ENCODE data around the gene MAPK14.

MAPK14 gene

GRCh38 chr6:36104836-36105235 is 77.2 kb downstream of the MAPK14 start:
- DNase-seq (ENCODE audit: low read depth) = no peak

DNA sequence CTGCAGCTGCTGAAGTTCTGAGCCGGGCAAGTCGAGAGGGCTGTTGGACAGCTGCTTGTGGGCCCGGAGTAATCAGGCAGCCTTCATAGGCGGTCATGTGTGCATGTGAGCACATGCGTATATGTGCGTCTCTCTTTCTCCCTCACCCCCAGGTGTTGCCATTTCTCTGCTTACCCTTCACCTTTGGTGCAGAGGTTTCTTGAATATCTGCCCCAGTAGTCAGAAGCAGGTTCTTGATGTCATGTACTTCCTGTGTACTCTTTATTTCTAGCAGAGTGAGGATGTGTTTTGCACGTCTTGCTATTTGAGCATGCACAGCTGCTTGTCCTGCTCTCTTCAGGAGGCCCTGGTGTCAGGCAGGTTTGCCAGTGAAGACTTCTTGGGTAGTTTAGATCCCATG is 81.5 kb downstream of the MAPK14 start:
- no peak for DNase-seq (ENCODE audit: low read depth)

DNA sequence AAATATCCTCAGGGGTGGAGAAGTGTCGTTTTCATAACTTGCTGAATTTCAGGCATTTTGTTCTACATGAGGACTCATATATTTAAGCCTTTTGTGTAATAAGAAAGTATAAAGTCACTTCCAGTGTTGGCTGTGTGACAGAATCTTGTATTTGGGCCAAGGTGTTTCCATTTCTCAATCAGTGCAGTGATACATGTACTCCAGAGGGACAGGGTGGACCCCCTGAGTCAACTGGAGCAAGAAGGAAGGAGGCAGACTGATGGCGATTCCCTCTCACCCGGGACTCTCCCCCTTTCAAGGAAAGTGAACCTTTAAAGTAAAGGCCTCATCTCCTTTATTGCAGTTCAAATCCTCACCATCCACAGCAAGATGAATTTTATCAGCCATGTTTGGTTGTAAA is 82.4 kb downstream of the MAPK14 start:
- DNase-seq (ENCODE audit: low read depth) = no peak

- DNase-seq (ENCODE audit: low read depth) = no peak
These were observed 83.3 kb downstream of the MAPK14 start for GRCh38 chr6:36110863-36111262.

DNA sequence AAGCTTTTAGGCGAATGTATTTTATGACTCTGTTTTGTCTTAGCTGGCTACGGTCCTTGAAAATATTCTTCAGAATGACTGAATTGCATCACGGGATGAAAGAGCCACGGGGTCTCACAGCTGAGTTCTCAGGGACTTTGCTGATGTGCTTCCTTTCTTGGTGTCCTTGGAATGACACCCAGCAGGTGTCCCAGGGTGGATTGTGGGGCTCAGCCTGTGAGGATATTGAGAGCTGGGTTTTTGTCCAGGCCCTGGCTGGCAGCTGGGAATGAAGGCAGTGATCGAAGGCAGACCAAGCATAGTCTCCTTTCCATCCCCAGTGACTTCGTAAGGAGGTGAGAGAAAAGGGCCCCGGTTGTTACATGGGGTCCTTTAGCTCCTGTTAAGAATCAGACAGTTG is 83.9 kb downstream of the MAPK14 start:
- DNase-seq (ENCODE audit: low read depth) = no peak

- no peak for DNase-seq (ENCODE audit: low read depth)
These were observed 85.4 kb downstream of the MAPK14 start for GRCh38 chr6:36113049-36113448.

- no peak for DNase-seq (ENCODE audit: low read depth)
These were observed 86.1 kb downstream of the MAPK14 start for GRCh38 chr6:36113703-36114102.

GRCh38 chr6:36114798-36115408 is 87.3 kb downstream of the MAPK14 start:
- no peak for DNase-seq (ENCODE audit: low read depth)

DNA sequence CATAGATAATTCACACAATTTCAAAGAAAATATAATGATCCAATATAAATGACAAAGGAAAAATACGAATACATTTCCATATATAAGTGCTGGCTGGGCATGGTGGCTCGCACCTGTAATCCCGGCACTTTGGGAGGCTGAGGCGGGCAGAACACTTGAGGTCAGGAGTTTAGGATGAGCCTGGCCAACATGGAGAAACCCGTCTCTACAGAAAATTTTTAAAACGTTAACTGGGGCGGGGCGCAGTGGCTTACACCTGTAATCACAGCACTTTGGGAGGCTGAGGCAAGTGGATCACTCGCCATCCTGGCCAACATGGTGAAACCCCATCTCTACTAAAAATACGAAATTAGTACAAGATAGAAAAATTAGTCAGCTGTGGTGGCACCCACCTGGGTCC is 87.8 kb downstream of the MAPK14 start:
- DNase-seq (ENCODE audit: low read depth) = no peak

DNA sequence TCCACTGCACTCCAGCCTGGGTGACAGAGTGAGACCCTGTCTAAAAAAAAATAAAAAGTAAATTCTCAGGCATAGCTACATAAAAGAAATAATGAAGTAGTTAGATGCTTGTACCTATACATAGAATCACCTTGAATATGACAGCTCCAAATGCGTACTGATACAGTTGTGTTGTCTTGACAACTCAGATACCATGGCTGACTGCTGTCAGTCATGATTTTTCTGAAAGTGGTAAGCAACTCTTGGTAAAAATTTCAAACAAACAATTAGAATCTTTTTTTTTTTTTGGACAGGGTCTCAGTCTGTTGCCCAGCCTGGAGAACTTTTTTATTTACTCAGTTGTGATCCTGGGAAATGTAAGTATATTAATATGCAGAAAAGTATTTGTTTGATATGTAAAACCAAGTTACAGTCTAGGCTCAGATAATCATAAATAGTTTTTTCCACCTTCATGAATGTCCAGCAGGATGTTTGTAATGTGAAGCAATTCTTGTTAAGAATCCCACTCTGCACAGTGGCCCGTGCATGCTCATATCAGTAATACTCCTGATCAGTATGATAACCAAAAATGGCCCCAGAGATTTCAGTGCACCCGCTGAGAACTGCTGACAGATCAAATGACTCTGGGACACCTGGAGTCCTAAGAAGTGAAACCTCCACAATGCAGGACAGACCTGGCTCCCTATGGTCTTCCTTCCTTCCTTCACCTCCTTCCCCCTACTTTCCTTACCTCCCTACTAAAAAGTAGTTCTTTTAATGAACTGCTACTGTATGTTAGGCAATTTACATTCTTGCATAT is 88.7 kb downstream of the MAPK14 start:
- DNase-seq (ENCODE audit: low read depth) = no peak

- DNase-seq (ENCODE audit: low read depth) = no peak
These were observed 89.3 kb downstream of the MAPK14 start for GRCh38 chr6:36116943-36117342.

- DNase-seq (ENCODE audit: low read depth) = no peak
These were observed 90.3 kb downstream of the MAPK14 start for GRCh38 chr6:36117658-36118549.

DNA sequence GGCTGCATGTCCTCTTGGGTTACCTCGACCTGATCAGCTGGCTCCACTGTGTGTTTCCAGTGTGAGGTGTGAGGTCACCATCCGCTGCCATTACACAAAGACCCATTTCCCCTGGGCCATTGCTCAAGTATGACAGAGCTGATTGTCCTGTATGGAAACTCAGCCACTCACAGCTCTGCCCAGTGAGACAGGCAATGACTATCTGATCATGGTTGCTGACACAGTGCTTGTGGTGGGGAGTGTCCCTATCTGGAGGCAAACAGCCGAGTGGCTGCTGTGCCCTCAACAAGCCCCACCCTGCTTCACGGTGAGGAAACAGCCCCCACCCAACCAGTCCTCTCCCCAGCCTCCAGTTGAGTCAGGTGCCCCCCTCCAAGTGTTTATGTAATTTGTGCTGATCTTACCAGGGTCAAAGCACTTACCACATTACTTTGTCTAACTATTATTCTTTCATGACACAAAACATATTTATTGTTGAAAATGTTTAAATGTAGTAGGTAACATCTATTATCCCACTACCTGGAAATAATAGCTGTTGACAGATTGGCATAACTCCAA is 91.0 kb downstream of the MAPK14 start:
- DNase-seq (ENCODE audit: low read depth) = peak; percentile 42

GRCh38 chr6:36119209-36119608 is 91.6 kb downstream of the MAPK14 start:
- no peak for DNase-seq (ENCODE audit: low read depth)

GRCh38 chr6:36120018-36120417 is 92.4 kb downstream of the MAPK14 start:
- DNase-seq (ENCODE audit: low read depth) = no peak

GRCh38 chr6:36120539-36120938 is 92.9 kb downstream of the MAPK14 start:
- peak; percentile 70 for DNase-seq (ENCODE audit: low read depth)

GRCh38 chr6:36120979-36121786 is 93.6 kb downstream of the MAPK14 start:
- DNase-seq (ENCODE audit: low read depth) = no peak

DNA sequence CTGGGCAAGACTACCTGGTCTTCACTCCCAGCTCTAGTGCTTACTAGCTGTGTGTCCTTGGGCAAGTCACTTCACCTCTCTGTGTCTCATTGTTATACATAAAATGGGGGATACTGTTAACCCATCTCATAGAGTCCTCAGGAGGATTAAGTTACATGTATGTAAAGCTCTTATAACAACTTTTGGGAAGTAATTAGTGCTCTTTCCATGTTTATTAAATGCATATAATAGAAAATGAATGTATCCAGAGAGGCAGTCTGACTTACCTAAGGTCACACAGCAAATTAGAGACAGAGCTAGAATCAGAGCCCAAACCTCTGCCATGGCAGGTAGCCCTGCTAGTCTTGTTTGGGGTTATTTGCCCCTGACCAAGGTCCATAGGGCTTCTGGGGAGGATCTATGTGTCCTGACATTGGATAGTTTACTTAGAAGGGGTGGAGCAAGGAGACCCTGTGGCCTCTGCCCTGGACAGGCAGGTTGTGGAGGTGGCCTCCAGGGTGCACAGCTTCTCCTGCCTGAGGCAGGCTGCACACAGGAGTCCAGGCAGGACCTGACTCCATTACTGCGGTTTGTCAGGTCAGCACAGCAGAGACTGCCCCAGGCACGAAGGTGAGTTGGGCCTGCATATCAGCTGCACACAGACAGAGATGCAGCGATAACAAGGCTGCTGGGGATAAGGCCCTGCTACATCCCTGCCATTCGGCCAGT is 94.3 kb downstream of the MAPK14 start:
- no peak for DNase-seq (ENCODE audit: low read depth)

GRCh38 chr6:36122495-36123269 is 95.1 kb downstream of the MAPK14 start:
- DNase-seq (ENCODE audit: low read depth) = no peak

Measured in stimulated activated CD4-positive, alpha-beta T cell treated with anti-CD3 and anti-CD28 coated beads, Interleukin-2, amount 100 ng/mL, for 4 hours (primary cell).